Activated naive CD4-positive, alpha-beta T cell treated with anti-CD3 and anti-CD28 coated beads for 36 hours (primary cell): ENCODE measurements around the gene DNM3. TPM values are rescaled to one million over a fixed set of nuclear protein-coding genes. Genes with fewer than 3 reads are reported as not detected.
"Not testable (repeated sequence)": the region's sequence is repeated elsewhere in the genome, so short reads cannot be mapped to it uniquely, and the experiment has no call there.

ENCODE experiments used
- CTCF ChIA-PET: fragments of 350-600 bp; sonication (Branson Sonifier 250); formaldehyde crosslinking; loops from one replicate; lab custom pipeline; 2021; ENCODE audit warnings: antibody characterized with exemption; lab: Charles Lee
- DNase-seq: peaks from one replicate; pipeline ENCODE4 v3.0.0-alpha.2; 2020
- H3K27ac Mint-ChIP-seq: one replicate; pipeline ENCODE4 v1.8.0; 2021; ENCODE audit warnings: mild to moderate bottlenecking, mixed read lengths
- H3K27me3 Mint-ChIP-seq: one replicate; pipeline ENCODE4 v1.8.0; 2021; ENCODE audit warnings: low read depth, mixed read lengths
- H3K36me3 Mint-ChIP-seq: one replicate; pipeline ENCODE4 v1.8.0; 2021; ENCODE audit warnings: low read depth, mixed read lengths
- H3K4me1 Mint-ChIP-seq: one replicate; pipeline ENCODE4 v1.8.0; 2021; ENCODE audit warnings: low read depth, mixed read lengths
- H3K4me3 Mint-ChIP-seq: one replicate; pipeline ENCODE4 v1.8.0; 2021; ENCODE audit warnings: mild to moderate bottlenecking, moderate library complexity, mixed read lengths
- H3K9me3 Mint-ChIP-seq: one replicate; pipeline ENCODE4 v1.8.0; 2021; ENCODE audit warnings: mixed read lengths
- intact Hi-C: fragments of 100-400 bp; cut with micrococcal nuclease; formaldehyde crosslinking; loops from one replicate; pipeline ENCODE4 v1.15.1; 2023
- total RNA-seq, 2 experiments: library from RNA; stranded (reverse); gene quantifications; one replicate each; pipeline ENCODE4 v1.2.3, GENCODE V29; 2021

The DNM3 gene
- total RNA-seq, 2 experiments from 2014 or later, result 0.96 to 0.98 TPM

GRCh38 chr1:172283766-172284165 is 442.5 kb downstream of the DNM3 start:
- CTCF ChIA-PET, result no interaction called here
- no peak for DNase-seq
- Mint-ChIP-seq H3K27me3 (no peaks in the 10 kb centered on the region), H3K36me3 (no peaks in the 10 kb centered on the region), H3K4me3 (no peak overlapping the region), H3K27ac (no peak overlapping the region), H3K4me1 (no peaks in the 10 kb centered on the region), H3K9me3 (no peaks in the 10 kb centered on the region)
- intact Hi-C loops, result no loop called here

- no peaks in the 10 kb centered on the region for H3K4me1 Mint-ChIP-seq
- intact Hi-C loops, result no loop called here
- H3K9me3 Mint-ChIP-seq, result no peaks in the 10 kb centered on the region
- H3K27ac Mint-ChIP-seq, result no peak overlapping the region
- no peak for DNase-seq
- CTCF ChIA-PET, result no interaction called here
- no peaks in the 10 kb centered on the region for H3K36me3 Mint-ChIP-seq
- H3K4me3 Mint-ChIP-seq, result no peak overlapping the region
- H3K27me3 Mint-ChIP-seq, result no peaks in the 10 kb centered on the region
Observed at GRCh38 chr1:172286629-172287076, 445.4 kb downstream of the DNM3 start.

- H3K4me1 Mint-ChIP-seq, result no peaks in the 10 kb centered on the region
- H3K27ac Mint-ChIP-seq, result no peak overlapping the region
- H3K9me3 Mint-ChIP-seq, result no peaks in the 10 kb centered on the region
- H3K27me3 Mint-ChIP-seq, result no peaks in the 10 kb centered on the region
- no peak overlapping the region for H3K4me3 Mint-ChIP-seq
- CTCF ChIA-PET, result interaction anchor here (0.8 kb wide), 1 partner anchor 11 kb away, joined by 3 read pairs; no protein-coding TSS in a partner anchor
- DNase-seq, result no peak
- no peaks in the 10 kb centered on the region for H3K36me3 Mint-ChIP-seq
- intact Hi-C loops, result no loop called here
Observed at GRCh38 chr1:172287208-172287607, 445.9 kb downstream of the DNM3 start.

- CTCF ChIA-PET, result interaction anchor here (0.7 kb wide), 1 partner anchor 12 kb away, joined by 4 read pairs; no protein-coding TSS in a partner anchor
Observed at GRCh38 chr1:172288581-172288980, 447.3 kb downstream of the DNM3 start.

GRCh38 chr1:172289448-172289847 is 448.1 kb downstream of the DNM3 start:
- no peak overlapping the region for H3K4me3 Mint-ChIP-seq
- no peaks in the 10 kb centered on the region for H3K27me3 Mint-ChIP-seq
- no peak overlapping the region for H3K27ac Mint-ChIP-seq
- no peaks in the 10 kb centered on the region for H3K36me3 Mint-ChIP-seq
- no peaks in the 10 kb centered on the region for H3K9me3 Mint-ChIP-seq
- CTCF ChIA-PET, result no interaction called here
- intact Hi-C loops, result no loop called here
- DNase-seq, result no peak
- H3K4me1 Mint-ChIP-seq, result no peaks in the 10 kb centered on the region

More at GRCh38 chr1:172288581-172288980, 447.3 kb downstream of the DNM3 start:
- no peak overlapping the region for H3K27ac Mint-ChIP-seq
- intact Hi-C loops, result no loop called here
- H3K9me3 Mint-ChIP-seq, result no peaks in the 10 kb centered on the region
- no peak overlapping the region for H3K4me3 Mint-ChIP-seq
- H3K4me1 Mint-ChIP-seq, result no peaks in the 10 kb centered on the region
- H3K27me3 Mint-ChIP-seq, result no peaks in the 10 kb centered on the region
- DNase-seq, result no peak
- H3K36me3 Mint-ChIP-seq, result no peaks in the 10 kb centered on the region

- no peak overlapping the region for H3K27ac Mint-ChIP-seq
- H3K4me3 Mint-ChIP-seq, result no peak overlapping the region
- H3K36me3 Mint-ChIP-seq, result no peaks in the 10 kb centered on the region
- no peaks in the 10 kb centered on the region for H3K4me1 Mint-ChIP-seq
- intact Hi-C loops, result no loop called here
- CTCF ChIA-PET, result interaction anchor here (0.6 kb wide), 1 partner anchor 139 kb away, joined by 3 read pairs; no protein-coding TSS in a partner anchor
- no peak for DNase-seq
- no peaks in the 10 kb centered on the region for H3K9me3 Mint-ChIP-seq
- no peaks in the 10 kb centered on the region for H3K27me3 Mint-ChIP-seq
Observed at GRCh38 chr1:172292840-172293239, 451.5 kb downstream of the DNM3 start.

GRCh38 chr1:172293429-172293828 is 452.1 kb downstream of the DNM3 start:
- Mint-ChIP-seq H3K27ac (no peak overlapping the region), H3K4me3 (no peak overlapping the region), H3K27me3 (no peaks in the 10 kb centered on the region), H3K36me3 (no peaks in the 10 kb centered on the region), H3K4me1 (no peaks in the 10 kb centered on the region), H3K9me3 (no peaks in the 10 kb centered on the region)
- intact Hi-C loops, result no loop called here
- no peak for DNase-seq
- CTCF ChIA-PET, result interaction anchor here (0.6 kb wide), 1 partner anchor 139 kb away, joined by 3 read pairs; no protein-coding TSS in a partner anchor

GRCh38 chr1:172298141-172298540 is 456.8 kb downstream of the DNM3 start:
- intact Hi-C loops, result no loop called here
- no peak for DNase-seq
- no peaks in the 10 kb centered on the region for H3K4me1 Mint-ChIP-seq
- no peak overlapping the region for H3K27ac Mint-ChIP-seq
- no peak overlapping the region for H3K4me3 Mint-ChIP-seq
- H3K27me3 Mint-ChIP-seq, result no peaks in the 10 kb centered on the region
- CTCF ChIA-PET, result no interaction called here
- H3K36me3 Mint-ChIP-seq, result peaks cover 2% of the 10 kb centered on the region
- H3K9me3 Mint-ChIP-seq, result peaks cover 5% of the 10 kb centered on the region

GRCh38 chr1:172298911-172299310 is 457.6 kb downstream of the DNM3 start:
- Mint-ChIP-seq H3K27me3 (no peaks in the 10 kb centered on the region), H3K4me3 (no peak overlapping the region), H3K9me3 (peaks cover 11% of the 10 kb centered on the region), H3K36me3 (peaks cover 2% of the 10 kb centered on the region), H3K4me1 (no peaks in the 10 kb centered on the region), H3K27ac (no peak overlapping the region)
- CTCF ChIA-PET, result no interaction called here
- no peak for DNase-seq
- intact Hi-C loops, result no loop called here

GRCh38 chr1:172299515-172299914 is 458.2 kb downstream of the DNM3 start:
- intact Hi-C loops, result no loop called here
- H3K9me3 Mint-ChIP-seq, result peaks cover 13% of the 10 kb centered on the region
- no peak overlapping the region for H3K4me3 Mint-ChIP-seq
- CTCF ChIA-PET, result no interaction called here
- H3K36me3 Mint-ChIP-seq, result peaks cover 2% of the 10 kb centered on the region
- H3K27me3 Mint-ChIP-seq, result no peaks in the 10 kb centered on the region
- H3K27ac Mint-ChIP-seq, result no peak overlapping the region
- DNase-seq, result no peak
- no peaks in the 10 kb centered on the region for H3K4me1 Mint-ChIP-seq

GRCh38 chr1:172307508-172307907 is 466.2 kb downstream of the DNM3 start:
- CTCF ChIA-PET, H3K36me3 Mint-ChIP-seq, H3K27me3 Mint-ChIP-seq, H3K27ac Mint-ChIP-seq, H3K4me1 Mint-ChIP-seq, DNase-seq, H3K4me3 Mint-ChIP-seq, intact Hi-C loops: not testable (repeated sequence)
- H3K9me3 Mint-ChIP-seq, result peaks cover 21% of the 10 kb centered on the region

GRCh38 chr1:172308142-172308541 is 466.8 kb downstream of the DNM3 start:
- intact Hi-C loops, result no loop called here
- DNase-seq, result no peak
- H3K4me3 Mint-ChIP-seq, result no peak overlapping the region
- no peaks in the 10 kb centered on the region for H3K27me3 Mint-ChIP-seq
- H3K36me3 Mint-ChIP-seq, result peaks cover 2% of the 10 kb centered on the region
- peaks cover 17% of the 10 kb centered on the region for H3K9me3 Mint-ChIP-seq
- no peaks in the 10 kb centered on the region for H3K4me1 Mint-ChIP-seq
- H3K27ac Mint-ChIP-seq, result no peak overlapping the region
- CTCF ChIA-PET, result interaction anchor here (0.6 to 1.0 kb wide), 2 partner anchors 107 to 495 kb away, joined by 3 to 5 read pairs; no protein-coding TSS in a partner anchor

- Mint-ChIP-seq H3K27ac (no peak overlapping the region), H3K4me1 (no peaks in the 10 kb centered on the region), H3K4me3 (no peak overlapping the region), H3K36me3 (peaks cover 2% of the 10 kb centered on the region), H3K27me3 (no peaks in the 10 kb centered on the region), H3K9me3 (peaks cover 13% of the 10 kb centered on the region)
- CTCF ChIA-PET, result interaction anchor here (0.6 to 1.0 kb wide), 2 partner anchors 107 to 494 kb away, joined by 3 to 5 read pairs; no protein-coding TSS in a partner anchor
- intact Hi-C loops, result no loop called here
- DNase-seq, result no peak
Observed at GRCh38 chr1:172308577-172308976, 467.3 kb downstream of the DNM3 start.
